ENCODE results near the gene IGIP. TPM values are rescaled to one million over a fixed set of nuclear protein-coding genes. Genes with fewer than 3 reads are reported as not detected.

Gene IGIP
- total RNA-seq, 1 donor from 2014 or later = 2.4 TPM

- Mint-ChIP-seq H3K36me3 (ENCODE audit: low read depth, unreplicated experiment) (no peaks in the 10 kb centered on the region), H3K4me3 (ENCODE audit: unreplicated experiment) (no peak overlapping the region), H3K27ac (ENCODE audit: unreplicated experiment) (no peak overlapping the region), H3K9me3 (ENCODE audit: unreplicated experiment) (no peaks in the 10 kb centered on the region), H3K27me3 (ENCODE audit: low read depth, unreplicated experiment) (no peaks in the 10 kb centered on the region), H3K4me1 (ENCODE audit: low read depth, unreplicated experiment) (peaks cover 13% of the 10 kb centered on the region)
- no peaks in the 10 kb centered on the region for H3K9me3 ChIP-seq (ENCODE audit: insufficient read depth, low read depth, low read length)
- H2AFZ ChIP-seq (ENCODE audit: low read depth, low read length) = no peak overlapping the region
- no peak for DNase-seq (ENCODE audit: low read depth)
- no peaks in the 10 kb centered on the region for H3K36me3 ChIP-seq (ENCODE audit: insufficient read depth, low read length)
- no peak for FAIRE-seq
- H3K27me3 ChIP-seq (ENCODE audit: insufficient read depth, low read length) = no peaks in the 10 kb centered on the region
- H3K79me2 ChIP-seq (ENCODE audit: insufficient read depth, low read length) = peaks cover 40% of the 10 kb centered on the region
- no peak overlapping the region for H3K4me3 ChIP-seq (ENCODE audit: insufficient read depth, low read depth, low read length)
- peaks cover 5% of the 10 kb centered on the region for H3K4me1 ChIP-seq (ENCODE audit: insufficient read depth, low read length)
- H3K4me2 ChIP-seq (ENCODE audit: low read length) = no peak overlapping the region
- no peak for TF ChIP-seq CTCF (IDR thresholded peaks at IDR 0.05; ENCODE audit: insufficient read depth, low read depth, low read length)
- TF ChIP-seq EZH2 (IDR thresholded peaks at IDR 0.05; ENCODE audit: insufficient read depth, low read length) = no peak
- no peak overlapping the region for H3K27ac ChIP-seq (ENCODE audit: low read depth, low read length)
- no peak overlapping the region for H3K9ac ChIP-seq (ENCODE audit: low read length)
- peaks cover 50% of the 10 kb centered on the region for H4K20me1 ChIP-seq (ENCODE audit: insufficient read depth, low read length)
Observed at GRCh38 chr5:140118302-140118936, 7.3 kb upstream of the IGIP start.

- H3K27ac ChIP-seq (ENCODE audit: low read depth, low read length) = no peak overlapping the region
- H3K9me3 ChIP-seq (ENCODE audit: insufficient read depth, low read depth, low read length) = no peaks in the 10 kb centered on the region
- peaks cover 16% of the 10 kb centered on the region for H3K4me1 Mint-ChIP-seq (ENCODE audit: low read depth, unreplicated experiment)
- H3K4me2 ChIP-seq (ENCODE audit: low read length) = no peak overlapping the region
- H3K4me3 ChIP-seq (ENCODE audit: insufficient read depth, low read depth, low read length) = no peak overlapping the region
- H4K20me1 ChIP-seq (ENCODE audit: insufficient read depth, low read length) = peaks cover 27% of the 10 kb centered on the region
- no peak for DNase-seq (ENCODE audit: low read depth)
- no peaks in the 10 kb centered on the region for H3K36me3 Mint-ChIP-seq (ENCODE audit: low read depth, unreplicated experiment)
- TF ChIP-seq EZH2 (IDR thresholded peaks at IDR 0.05; ENCODE audit: insufficient read depth, low read length) (no peak), CTCF (IDR thresholded peaks at IDR 0.05; ENCODE audit: insufficient read depth, low read depth, low read length) (no peak)
- no peak overlapping the region for H3K9ac ChIP-seq (ENCODE audit: low read length)
- H3K4me3 Mint-ChIP-seq (ENCODE audit: unreplicated experiment) = no peak overlapping the region
- H3K9me3 Mint-ChIP-seq (ENCODE audit: unreplicated experiment) = no peaks in the 10 kb centered on the region
- H3K27me3 ChIP-seq (ENCODE audit: insufficient read depth, low read length) = no peaks in the 10 kb centered on the region
- peaks cover 18% of the 10 kb centered on the region for H3K79me2 ChIP-seq (ENCODE audit: insufficient read depth, low read length)
- no peak overlapping the region for H3K27ac Mint-ChIP-seq (ENCODE audit: unreplicated experiment)
- peak; percentile 37 for FAIRE-seq
- H3K27me3 Mint-ChIP-seq (ENCODE audit: low read depth, unreplicated experiment) = peaks cover 2% of the 10 kb centered on the region
- peaks cover 3% of the 10 kb centered on the region for H3K4me1 ChIP-seq (ENCODE audit: insufficient read depth, low read length)
- H3K36me3 ChIP-seq (ENCODE audit: insufficient read depth, low read length) = no peaks in the 10 kb centered on the region
- H2AFZ ChIP-seq (ENCODE audit: low read depth, low read length) = no peak overlapping the region
Observed at GRCh38 chr5:140126315-140127012, 727 bp downstream of the IGIP start.

GRCh38 chr5:140128376-140128775, 2.6 kb downstream of the IGIP start:
- H2AFZ ChIP-seq (ENCODE audit: low read depth, low read length) = no peak overlapping the region
- no peak overlapping the region for H3K4me2 ChIP-seq (ENCODE audit: low read length)
- no peak for FAIRE-seq
- peaks cover 26% of the 10 kb centered on the region for H4K20me1 ChIP-seq (ENCODE audit: insufficient read depth, low read length)
- no peaks in the 10 kb centered on the region for H3K9me3 ChIP-seq (ENCODE audit: insufficient read depth, low read depth, low read length)
- TF ChIP-seq EZH2 (IDR thresholded peaks at IDR 0.05; ENCODE audit: insufficient read depth, low read length) = no peak
- TF ChIP-seq CTCF (IDR thresholded peaks at IDR 0.05; ENCODE audit: insufficient read depth, low read depth, low read length) = no peak
- DNase-seq (ENCODE audit: low read depth) = no peak
- H3K9ac ChIP-seq (ENCODE audit: low read length) = no peak overlapping the region
- H3K79me2 ChIP-seq (ENCODE audit: insufficient read depth, low read length) = peaks cover 18% of the 10 kb centered on the region
- no peaks in the 10 kb centered on the region for H3K36me3 ChIP-seq (ENCODE audit: insufficient read depth, low read length)
- no peaks in the 10 kb centered on the region for H3K27me3 ChIP-seq (ENCODE audit: insufficient read depth, low read length)
- H3K4me1 ChIP-seq (ENCODE audit: insufficient read depth, low read length) = peaks cover 15% of the 10 kb centered on the region
- peaks cover 26% of the 10 kb centered on the region for H3K4me1 Mint-ChIP-seq (ENCODE audit: low read depth, unreplicated experiment)
- H3K4me3 Mint-ChIP-seq (ENCODE audit: unreplicated experiment) = no peak overlapping the region
- no peak overlapping the region for H3K27ac ChIP-seq (ENCODE audit: low read depth, low read length)
- H3K27ac Mint-ChIP-seq (ENCODE audit: unreplicated experiment) = no peak overlapping the region
- no peaks in the 10 kb centered on the region for H3K36me3 Mint-ChIP-seq (ENCODE audit: low read depth, unreplicated experiment)
- H3K9me3 Mint-ChIP-seq (ENCODE audit: unreplicated experiment) = no peaks in the 10 kb centered on the region
- peaks cover 2% of the 10 kb centered on the region for H3K27me3 Mint-ChIP-seq (ENCODE audit: low read depth, unreplicated experiment)
- H3K4me3 ChIP-seq (ENCODE audit: insufficient read depth, low read depth, low read length) = no peak overlapping the region

Data from astrocyte (in vitro differentiated cells and primary cell).